ENCODE results near the gene BANP.
"Not testable (repeated sequence)": the region's sequence is repeated elsewhere in the genome, so short reads cannot be mapped to it uniquely, and the experiment has no call there.

The BANP gene

DNA sequence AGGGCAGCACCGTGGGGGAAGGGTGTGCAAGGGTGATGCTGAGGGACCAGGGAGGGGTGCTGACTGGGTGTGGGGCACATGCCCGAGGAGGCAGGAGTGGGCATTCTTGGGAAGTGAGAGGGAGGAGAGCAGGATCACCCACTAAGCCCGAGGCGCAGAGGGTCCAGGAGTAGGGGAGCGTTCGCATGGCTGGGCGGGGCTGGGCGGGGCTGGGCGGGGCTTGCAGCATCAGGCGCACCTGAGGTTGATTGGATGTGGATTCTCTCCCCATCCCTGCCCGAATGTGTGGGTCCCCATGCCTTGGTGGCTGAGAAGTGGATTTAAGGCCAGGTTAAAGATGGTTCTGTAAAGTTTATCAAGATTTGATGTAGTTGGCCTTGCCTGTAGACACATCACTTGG, 14.2 kb downstream of the BANP start:
- in situ Hi-C loops (cut with MboI; ENCODE audit: low sequenced_read_pairs) = no loop called here

DNA sequence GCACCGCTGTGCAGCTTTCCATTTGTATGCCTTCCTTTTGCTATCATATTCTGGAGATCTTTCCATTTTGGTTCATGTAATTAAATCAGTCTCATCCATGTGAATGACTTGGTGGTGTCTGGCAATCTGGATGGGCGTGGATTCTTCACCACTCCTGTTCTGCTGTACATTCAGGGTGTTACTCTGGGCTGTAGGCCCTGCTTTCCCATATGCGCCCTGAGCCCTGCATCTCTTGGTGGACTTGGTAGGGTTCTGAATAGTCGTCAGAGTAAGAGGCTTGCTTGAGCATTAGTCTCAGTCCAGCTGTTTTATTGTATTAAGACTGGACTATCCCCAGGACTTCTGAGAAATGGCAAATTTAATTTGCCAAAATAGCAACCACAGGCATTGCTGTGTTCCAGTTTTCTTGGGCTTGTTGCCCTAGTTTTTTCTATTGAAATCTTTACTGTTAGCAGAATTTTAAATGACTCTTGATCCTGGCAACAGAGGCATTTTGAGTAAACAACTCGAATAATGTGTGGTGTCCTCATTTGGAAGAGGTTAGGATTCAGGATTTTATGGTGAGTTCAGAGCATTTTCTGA, 14.9 kb downstream of the BANP start:
- in situ Hi-C loops (cut with MboI; ENCODE audit: low sequenced_read_pairs) = no loop called here

DNA sequence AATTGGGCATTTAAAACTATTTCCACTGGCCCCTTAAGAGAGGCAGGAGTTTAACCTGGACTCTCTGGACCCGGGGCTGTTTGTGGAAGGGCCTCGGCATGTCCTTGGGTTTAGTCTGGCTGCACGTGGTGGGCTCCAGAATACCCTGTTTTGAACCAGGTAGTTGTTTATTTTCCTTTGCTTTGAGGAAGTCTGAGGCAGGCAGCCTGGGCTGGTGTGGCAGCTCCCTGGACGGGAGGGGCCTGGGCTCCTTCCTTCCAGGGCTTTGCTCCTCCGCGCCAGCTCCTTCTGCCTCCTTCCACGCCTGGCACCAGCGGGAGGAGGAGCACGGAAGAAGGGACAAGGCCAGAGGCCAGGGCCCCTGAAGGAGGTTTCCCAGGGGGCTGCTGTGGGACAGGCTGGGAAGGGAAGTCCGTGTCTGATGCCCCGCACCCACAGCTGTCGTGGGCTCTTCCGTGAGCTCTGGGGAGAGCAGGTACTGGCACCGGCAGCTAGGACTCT, 15.5 kb downstream of the BANP start:
- in situ Hi-C loops (cut with MboI; ENCODE audit: low sequenced_read_pairs) = no loop called here

- in situ Hi-C loops (cut with MboI; ENCODE audit: low sequenced_read_pairs) = no loop called here
These were observed 17.3 kb downstream of the BANP start for GRCh38 chr16:87968541-87968940.

GRCh38 chr16:87970186-87970585, 19.0 kb downstream of the BANP start:
- in situ Hi-C loops (cut with MboI; ENCODE audit: low sequenced_read_pairs) = no loop called here

DNA sequence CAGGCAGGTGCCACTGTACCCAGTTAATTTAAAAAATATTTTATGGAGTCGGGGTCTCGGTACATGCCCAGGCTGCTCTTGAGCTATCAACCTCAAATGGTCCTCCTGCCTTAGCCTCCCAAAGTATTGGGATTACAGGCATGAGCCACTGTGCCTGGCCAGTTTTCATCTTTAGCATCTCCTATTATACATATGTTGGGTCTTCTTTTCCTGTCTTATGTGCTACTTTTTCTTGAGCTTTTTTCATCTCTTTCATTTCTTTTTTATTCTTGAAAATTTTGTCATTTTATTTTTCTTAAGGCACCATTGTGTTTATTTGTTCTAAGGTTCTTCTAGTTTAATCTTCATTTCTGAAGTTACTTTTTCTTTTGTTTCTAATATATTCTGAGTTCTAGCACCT, 20.7 kb downstream of the BANP start:
- in situ Hi-C loops (cut with MboI; ENCODE audit: low sequenced_read_pairs) = no loop called here

DNA sequence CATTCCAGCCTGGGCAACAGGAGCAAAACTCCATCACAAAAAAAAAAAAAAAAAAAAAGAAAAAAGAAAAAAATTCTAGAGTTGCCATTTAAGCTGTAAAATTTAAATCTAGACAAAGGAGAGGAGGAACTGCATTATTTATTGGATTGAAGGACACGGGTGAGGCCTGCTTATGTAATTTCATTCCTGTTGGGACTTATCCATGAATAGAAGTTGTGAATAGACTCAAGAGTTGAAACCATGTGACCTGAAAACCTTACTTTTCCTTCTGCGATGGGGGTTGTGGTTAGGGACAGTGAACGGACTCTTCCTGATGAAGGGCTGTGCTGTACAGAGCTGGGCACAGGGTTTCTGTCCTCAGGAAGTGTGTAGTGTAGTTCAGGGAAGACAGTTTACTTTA, 22.5 kb downstream of the BANP start:
- in situ Hi-C loops (cut with MboI; ENCODE audit: low sequenced_read_pairs) = no loop called here

GRCh38 chr16:87974178-87974577, 22.9 kb downstream of the BANP start:
- in situ Hi-C loops (cut with MboI; ENCODE audit: low sequenced_read_pairs) = no loop called here

DNA sequence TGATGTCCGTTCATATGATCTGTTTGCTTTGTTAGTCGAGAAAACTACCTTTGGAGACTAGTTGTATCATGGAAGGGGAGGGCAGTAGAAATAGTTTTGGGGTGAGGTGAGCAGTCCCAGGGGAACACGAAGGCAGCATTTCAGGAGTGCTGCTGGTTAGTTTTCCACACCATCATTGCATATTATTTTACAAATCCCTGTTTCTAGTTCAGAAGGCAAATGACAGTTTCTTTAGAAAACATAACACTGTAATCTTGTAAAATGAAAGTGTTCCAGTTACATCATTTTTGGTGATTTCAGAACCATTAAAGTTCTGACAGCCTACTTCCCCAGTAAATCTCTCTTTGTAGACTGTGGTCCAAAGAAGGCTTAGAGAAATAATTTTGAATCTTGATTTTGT, 25.4 kb downstream of the BANP start:
- in situ Hi-C loops (cut with MboI; ENCODE audit: low sequenced_read_pairs) = no loop called here

DNA sequence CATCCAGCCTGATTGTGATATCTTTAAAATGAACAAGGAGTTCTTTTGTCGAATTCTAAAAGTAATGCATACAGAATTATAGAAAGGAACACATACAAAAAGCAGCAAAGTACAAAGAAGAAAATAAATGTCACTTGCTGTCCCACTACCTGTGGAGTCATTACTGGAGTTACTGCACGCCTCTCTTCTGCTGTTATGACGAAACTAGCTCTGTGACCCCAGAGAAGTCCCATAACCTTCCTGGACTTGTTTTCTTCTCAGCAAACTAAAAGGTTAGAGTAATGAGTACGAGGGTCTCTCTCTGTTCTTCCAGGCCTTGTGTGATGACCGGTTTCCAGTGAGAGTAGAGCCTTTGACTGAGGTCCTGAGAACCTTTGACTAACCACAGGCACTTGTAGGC, 26.9 kb downstream of the BANP start:
- in situ Hi-C loops (cut with MboI; ENCODE audit: low sequenced_read_pairs) = no loop called here

DNA sequence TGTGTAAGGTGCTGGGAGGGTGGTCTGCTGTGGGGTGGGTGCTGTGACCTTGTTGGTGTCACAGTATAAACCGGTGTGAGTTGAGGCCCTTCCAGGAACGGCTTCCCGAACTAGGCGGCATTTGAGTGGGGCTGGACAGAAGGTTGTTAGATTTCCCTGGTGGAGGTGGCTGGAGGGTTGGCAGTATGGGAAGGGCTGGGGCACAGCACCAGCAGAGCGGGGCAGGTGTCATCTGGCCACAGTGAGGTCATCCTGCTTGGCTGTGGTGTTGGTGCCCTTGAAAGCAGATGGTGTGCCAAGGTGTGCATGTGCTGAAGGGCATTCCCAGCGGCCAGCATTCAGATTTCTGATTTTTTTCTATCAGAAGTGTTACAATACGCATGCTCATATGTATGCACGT, 28.1 kb downstream of the BANP start:
- in situ Hi-C loops (cut with MboI; ENCODE audit: low sequenced_read_pairs) = no loop called here

- in situ Hi-C loops (cut with MboI; ENCODE audit: low sequenced_read_pairs) = not testable (repeated sequence)
These were observed 28.8 kb downstream of the BANP start for GRCh38 chr16:87979911-87980630.

- in situ Hi-C loops (cut with MboI; ENCODE audit: low sequenced_read_pairs) = not testable (repeated sequence)
These were observed 30.1 kb downstream of the BANP start for GRCh38 chr16:87981376-87981775.

DNA sequence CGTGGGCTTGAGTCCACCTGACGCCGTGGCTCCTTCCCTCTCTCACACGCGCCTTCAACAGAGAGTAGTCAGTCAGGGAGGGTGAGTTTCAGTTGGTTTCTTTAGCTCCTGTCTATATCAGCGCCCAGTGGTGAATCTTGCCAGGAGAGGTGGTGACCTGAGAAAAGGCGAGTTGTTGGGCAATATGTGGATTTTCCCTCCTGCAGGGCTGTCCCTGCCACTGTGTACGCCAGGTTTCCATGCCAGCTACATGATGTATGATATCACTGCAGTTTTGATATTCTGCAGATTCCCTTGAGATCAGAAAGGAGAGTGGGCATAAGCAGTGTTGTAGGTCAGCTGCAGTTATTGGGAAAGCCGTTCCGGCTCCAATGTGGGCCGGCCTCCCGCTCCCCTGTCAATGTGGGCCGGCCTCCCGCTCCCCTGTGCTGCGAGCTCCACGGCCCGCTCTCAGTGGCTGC, 31.4 kb downstream of the BANP start:
- in situ Hi-C loops (cut with MboI; ENCODE audit: low sequenced_read_pairs) = no loop called here

DNA sequence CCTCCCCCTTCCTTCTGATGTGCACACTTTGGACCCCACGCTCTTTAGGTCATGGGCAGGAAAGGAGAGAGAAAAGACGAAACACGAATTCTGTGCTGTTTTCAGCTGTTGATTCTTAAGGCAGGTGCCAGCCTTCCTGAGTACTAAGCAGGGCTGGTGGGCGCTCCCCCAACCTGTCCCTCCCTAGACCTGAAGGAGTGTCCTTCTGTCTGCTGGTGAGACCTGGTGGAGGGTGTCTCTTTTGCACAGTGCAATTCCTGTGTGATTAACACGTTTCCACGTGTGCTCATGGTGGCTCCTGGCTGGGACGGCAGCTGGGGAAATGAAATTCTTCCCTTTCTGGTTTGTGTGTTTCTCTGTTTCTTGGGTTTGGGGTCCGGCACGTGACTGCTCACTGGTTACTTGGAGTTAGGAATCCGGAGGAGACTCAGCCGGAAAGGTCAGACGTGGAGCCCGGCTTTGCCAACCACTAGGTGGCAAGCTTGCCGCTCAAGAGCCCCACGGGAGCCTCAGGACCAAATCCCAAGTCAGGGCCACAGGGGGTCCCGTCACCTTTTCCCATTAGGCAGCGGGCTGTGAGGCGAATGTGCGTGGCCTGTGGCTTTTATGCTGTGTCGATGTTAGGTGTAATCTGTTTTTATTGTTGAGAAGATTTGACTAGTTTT, 32.0 kb downstream of the BANP start:
- in situ Hi-C loops (cut with MboI; ENCODE audit: low sequenced_read_pairs) = not testable (repeated sequence)

DNA sequence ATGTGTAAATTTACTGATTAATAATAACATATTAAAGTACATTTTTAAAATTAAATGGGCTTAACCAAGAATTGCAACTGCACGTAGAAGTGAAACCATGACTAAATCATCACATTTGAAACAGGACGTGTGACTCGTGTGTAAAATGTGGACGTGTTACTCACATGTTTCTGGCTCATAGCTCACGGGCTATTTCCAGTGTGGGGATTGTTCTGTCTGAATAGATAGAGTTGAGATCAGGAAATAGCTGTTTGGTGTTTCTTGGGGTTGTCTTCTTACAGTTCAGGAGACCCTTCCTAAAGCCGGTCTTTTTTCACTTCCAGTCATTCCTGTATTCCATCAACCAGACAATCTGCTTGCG, 32.5 kb downstream of the BANP start:
- in situ Hi-C loops (cut with MboI; ENCODE audit: low sequenced_read_pairs) = not testable (repeated sequence)

DNA sequence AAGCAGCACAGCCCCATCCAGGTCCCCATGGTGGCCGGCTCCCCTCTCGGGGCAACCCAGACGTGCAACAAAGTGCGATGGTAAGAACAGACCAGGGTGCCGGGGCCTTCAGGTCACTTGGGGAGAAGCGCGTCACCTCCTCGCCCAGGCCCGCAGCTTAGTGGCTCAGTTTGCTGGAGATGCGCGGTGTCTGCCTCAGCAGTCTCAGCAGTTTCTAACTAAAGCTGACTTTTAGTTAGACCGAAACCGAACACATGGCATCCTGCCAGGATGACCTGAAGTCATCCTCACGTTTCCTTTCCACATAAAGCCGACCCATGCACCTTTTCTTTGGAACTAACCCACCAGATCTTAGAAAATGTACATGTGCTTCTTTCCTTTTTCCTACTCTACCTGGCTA, 32.9 kb downstream of the BANP start:
- in situ Hi-C loops (cut with MboI; ENCODE audit: low sequenced_read_pairs) = not testable (repeated sequence)

GRCh38 chr16:87984632-87985267, 33.5 kb downstream of the BANP start:
- in situ Hi-C loops (cut with MboI; ENCODE audit: low sequenced_read_pairs) = no loop called here

DNA sequence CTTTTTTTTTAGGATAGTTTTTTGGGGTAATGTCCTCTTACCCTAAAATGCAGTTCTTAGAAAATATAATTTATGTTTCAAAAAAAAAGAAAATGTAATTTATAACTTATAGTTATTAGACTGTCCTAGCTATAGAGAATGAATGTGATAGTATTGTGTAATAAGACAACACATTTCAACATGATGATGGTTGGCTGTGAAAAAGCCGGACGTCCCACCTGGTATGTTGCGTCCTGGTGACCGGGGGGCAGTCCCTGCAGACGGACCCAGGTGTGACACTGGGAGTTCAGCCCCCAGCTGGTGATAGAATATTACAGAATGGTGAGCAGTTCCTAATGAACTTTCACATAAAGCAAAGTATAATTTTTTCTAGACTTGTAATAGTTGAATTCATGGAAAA, 34.3 kb downstream of the BANP start:
- in situ Hi-C loops (cut with MboI; ENCODE audit: low sequenced_read_pairs) = not testable (repeated sequence)

DNA sequence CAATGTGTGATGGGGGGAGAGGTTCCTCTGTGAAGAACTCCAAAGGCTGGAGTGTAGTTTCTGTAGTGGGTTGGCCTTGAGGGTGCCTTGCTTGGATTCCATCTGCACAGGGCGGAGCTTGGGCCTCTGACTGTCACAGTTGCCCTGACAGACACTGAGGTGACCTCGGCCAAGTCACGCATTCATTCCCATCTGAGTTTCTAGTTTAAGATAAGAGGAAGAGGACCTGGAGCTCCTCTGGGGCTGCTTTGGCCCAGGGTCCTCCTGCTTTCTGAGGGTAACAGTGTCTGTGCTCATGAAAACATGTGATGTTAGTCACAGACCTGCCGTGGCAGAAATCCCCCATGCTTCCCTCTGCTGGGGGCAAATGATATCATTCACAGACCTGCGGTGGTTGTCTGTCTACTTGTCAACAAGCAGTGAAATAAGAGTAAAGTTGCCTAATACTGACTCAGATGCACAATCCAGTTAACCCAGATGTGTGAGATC, 35.2 kb downstream of the BANP start:
- in situ Hi-C loops (cut with MboI; ENCODE audit: low sequenced_read_pairs) = not testable (repeated sequence)

GRCh38 chr16:87988596-87988995, 37.4 kb downstream of the BANP start:
- in situ Hi-C loops (cut with MboI; ENCODE audit: low sequenced_read_pairs) = not testable (repeated sequence)

Measured in HL-60/S4 treated with phorbol 12-myristate 13-acetate at 8.2 ng/mL for 4 days and 3 days (cell line).